Stomach (tissue), 4 donors: ENCODE data around the gene MAP1LC3B.

Experiments used
- EP300 ChIP-seq: sonication (generic); formaldehyde crosslinking; IDR thresholded peaks from one replicate; pipeline ENCODE4 v1.6.1; 2017; ENCODE audit warnings: antibody characterized with exemption
- POLR2A ChIP-seq, 4 donors: fragments of 450-650 bp; IDR thresholded peaks; one replicate each; pipeline ENCODE4 v1.6.1; 2016; ENCODE audit warnings: antibody characterized with exemption in 4 of 4, control low read depth in 2 of 4, mild to moderate bottlenecking in 1 of 4, moderate library complexity in 1 of 4
- POLR2AphosphoS5 ChIP-seq, 3 donors: sonication (generic); formaldehyde crosslinking; IDR thresholded peaks; one replicate each; pipeline ENCODE4 v1.6.1; 2016; ENCODE audit warnings: antibody characterized with exemption in 3 of 3
- TF ChIP-seq, protein P1 (sequence below), 7 experiments: fragments of 450-650 bp in 4 of 7; fragments of 200-600 bp in 3 of 7; sonication (generic) in 3 of 7; IDR thresholded peaks; one replicate each; pipeline ENCODE4 v1.5.1; 2016 to 2019; ENCODE audit warnings: antibody characterized with exemption in 7 of 7, control low read depth in 2 of 7, mild to moderate bottlenecking in 1 of 7

- TF ChIP-seq, protein P1, sequence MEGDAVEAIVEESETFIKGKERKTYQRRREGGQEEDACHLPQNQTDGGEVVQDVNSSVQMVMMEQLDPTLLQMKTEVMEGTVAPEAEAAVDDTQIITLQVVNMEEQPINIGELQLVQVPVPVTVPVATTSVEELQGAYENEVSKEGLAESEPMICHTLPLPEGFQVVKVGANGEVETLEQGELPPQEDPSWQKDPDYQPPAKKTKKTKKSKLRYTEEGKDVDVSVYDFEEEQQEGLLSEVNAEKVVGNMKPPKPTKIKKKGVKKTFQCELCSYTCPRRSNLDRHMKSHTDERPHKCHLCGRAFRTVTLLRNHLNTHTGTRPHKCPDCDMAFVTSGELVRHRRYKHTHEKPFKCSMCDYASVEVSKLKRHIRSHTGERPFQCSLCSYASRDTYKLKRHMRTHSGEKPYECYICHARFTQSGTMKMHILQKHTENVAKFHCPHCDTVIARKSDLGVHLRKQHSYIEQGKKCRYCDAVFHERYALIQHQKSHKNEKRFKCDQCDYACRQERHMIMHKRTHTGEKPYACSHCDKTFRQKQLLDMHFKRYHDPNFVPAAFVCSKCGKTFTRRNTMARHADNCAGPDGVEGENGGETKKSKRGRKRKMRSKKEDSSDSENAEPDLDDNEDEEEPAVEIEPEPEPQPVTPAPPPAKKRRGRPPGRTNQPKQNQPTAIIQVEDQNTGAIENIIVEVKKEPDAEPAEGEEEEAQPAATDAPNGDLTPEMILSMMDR (IDR thresholded peaks at IDR 0.05) = no peak
- peak in 2 of 3 donors; percentile 8 to 61 for TF ChIP-seq POLR2AphosphoS5 (IDR thresholded peaks at IDR 0.05)
- TF ChIP-seq EP300 = no peak
- TF ChIP-seq POLR2A (IDR thresholded peaks at IDR 0.05) = no peak
These were observed 55.2 kb downstream of the MAP1LC3B start for GRCh38 chr16:87447323-87447722.
